ENCODE measurements around the gene ATP12A.

ATP12A gene

GRCh38 chr13:24662195-24663088 is 17.8 kb upstream of the ATP12A start:
- peaks cover 28 to 37% of the 10 kb centered on the region in 2 donors for H3K4me1 ChIP-seq (ENCODE audit: control insufficient read depth in 2 of 2, insufficient read depth in 2 of 2, low read length in 2 of 2)
- peak overlapping the region; percentile 34 to 57 for H3K9ac ChIP-seq (ENCODE audit: low read depth in 1 of 2, low read length in 2 of 2)
- H3K9me3 ChIP-seq (ENCODE audit: control insufficient read depth in 2 of 2, low read length in 2 of 2), result no peaks in the 10 kb centered on the region
- H3K4me3 ChIP-seq (ENCODE audit: low read length in 2 of 2), result peak overlapping the region in 1 of 2 donors; percentile 26
- peak overlapping the region; percentile 90 to 91 for H3K27ac ChIP-seq (ENCODE audit: low read depth in 2 of 2, low read length in 2 of 2)
- no peaks in the 10 kb centered on the region for H3K27me3 ChIP-seq (ENCODE audit: control insufficient read depth in 2 of 2, insufficient read depth in 2 of 2, low read length in 2 of 2)
- no peaks in the 10 kb centered on the region for H3K36me3 ChIP-seq (ENCODE audit: control insufficient read depth in 2 of 2, insufficient read depth in 2 of 2, low read length in 2 of 2)

GRCh38 chr13:24663089-24663395 is 17.2 kb upstream of the ATP12A start:
- Histone ChIP-seq H3K4me1 (ENCODE audit: control insufficient read depth in 2 of 2, insufficient read depth in 2 of 2, low read length in 2 of 2) (peaks cover 28 to 37% of the 10 kb centered on the region in 2 donors), H3K4me3 (ENCODE audit: low read length in 2 of 2) (peak overlapping the region in 1 of 2 donors; percentile 26), H3K9ac (ENCODE audit: low read depth in 1 of 2, low read length in 2 of 2) (peak overlapping the region in 1 of 2 donors; percentile 57), H3K36me3 (ENCODE audit: control insufficient read depth in 2 of 2, insufficient read depth in 2 of 2, low read length in 2 of 2) (no peaks in the 10 kb centered on the region), H3K27ac (ENCODE audit: low read depth in 2 of 2, low read length in 2 of 2) (peak overlapping the region; percentile 90 to 91), H3K27me3 (ENCODE audit: control insufficient read depth in 2 of 2, insufficient read depth in 2 of 2, low read length in 2 of 2) (no peaks in the 10 kb centered on the region), H3K9me3 (ENCODE audit: control insufficient read depth in 2 of 2, low read length in 2 of 2) (no peaks in the 10 kb centered on the region)

GRCh38 chr13:24663586-24663985 is 16.6 kb upstream of the ATP12A start:
- peaks cover 32 to 40% of the 10 kb centered on the region in 2 donors for H3K4me1 ChIP-seq (ENCODE audit: control insufficient read depth in 2 of 2, insufficient read depth in 2 of 2, low read length in 2 of 2)
- peak overlapping the region; percentile 90 to 91 for H3K27ac ChIP-seq (ENCODE audit: low read depth in 2 of 2, low read length in 2 of 2)
- no peak overlapping the region for H3K9ac ChIP-seq (ENCODE audit: low read depth in 1 of 2, low read length in 2 of 2)
- H3K36me3 ChIP-seq (ENCODE audit: control insufficient read depth in 2 of 2, insufficient read depth in 2 of 2, low read length in 2 of 2), result no peaks in the 10 kb centered on the region
- no peak overlapping the region for H3K4me3 ChIP-seq (ENCODE audit: low read length in 2 of 2)
- H3K9me3 ChIP-seq (ENCODE audit: control insufficient read depth in 2 of 2, low read length in 2 of 2), result no peaks in the 10 kb centered on the region
- no peaks in the 10 kb centered on the region for H3K27me3 ChIP-seq (ENCODE audit: control insufficient read depth in 2 of 2, insufficient read depth in 2 of 2, low read length in 2 of 2)

GRCh38 chr13:24664726-24665409 is 15.3 kb upstream of the ATP12A start:
- Histone ChIP-seq H3K27me3 (ENCODE audit: control insufficient read depth in 2 of 2, insufficient read depth in 2 of 2, low read length in 2 of 2) (no peaks in the 10 kb centered on the region), H3K36me3 (ENCODE audit: control insufficient read depth in 2 of 2, insufficient read depth in 2 of 2, low read length in 2 of 2) (no peaks in the 10 kb centered on the region), H3K9ac (ENCODE audit: low read depth in 1 of 2, low read length in 2 of 2) (no peak overlapping the region), H3K4me1 (ENCODE audit: control insufficient read depth in 2 of 2, insufficient read depth in 2 of 2, low read length in 2 of 2) (peaks cover 30 to 44% of the 10 kb centered on the region in 2 donors), H3K9me3 (ENCODE audit: control insufficient read depth in 2 of 2, low read length in 2 of 2) (no peaks in the 10 kb centered on the region), H3K4me3 (ENCODE audit: low read length in 2 of 2) (no peak overlapping the region), H3K27ac (ENCODE audit: low read depth in 2 of 2, low read length in 2 of 2) (no peak overlapping the region)

GRCh38 chr13:24668511-24668910 is 11.7 kb upstream of the ATP12A start:
- H3K27ac ChIP-seq (ENCODE audit: low read depth in 2 of 2, low read length in 2 of 2), result peak overlapping the region; percentile 81 to 90
- no peak overlapping the region for H3K4me3 ChIP-seq (ENCODE audit: low read length in 2 of 2)
- H3K9ac ChIP-seq (ENCODE audit: low read depth in 1 of 2, low read length in 2 of 2), result peak overlapping the region; percentile 24 to 44
- H3K27me3 ChIP-seq (ENCODE audit: control insufficient read depth in 2 of 2, insufficient read depth in 2 of 2, low read length in 2 of 2), result no peaks in the 10 kb centered on the region
- peaks cover 14 to 39% of the 10 kb centered on the region in 2 donors for H3K4me1 ChIP-seq (ENCODE audit: control insufficient read depth in 2 of 2, insufficient read depth in 2 of 2, low read length in 2 of 2)
- H3K9me3 ChIP-seq (ENCODE audit: control insufficient read depth in 2 of 2, low read length in 2 of 2), result no peaks in the 10 kb centered on the region
- no peaks in the 10 kb centered on the region for H3K36me3 ChIP-seq (ENCODE audit: control insufficient read depth in 2 of 2, insufficient read depth in 2 of 2, low read length in 2 of 2)

- Histone ChIP-seq H3K27me3 (ENCODE audit: control insufficient read depth in 2 of 2, insufficient read depth in 2 of 2, low read length in 2 of 2) (no peaks in the 10 kb centered on the region), H3K9ac (ENCODE audit: low read depth in 1 of 2, low read length in 2 of 2) (peak overlapping the region; percentile 27 to 55), H3K36me3 (ENCODE audit: control insufficient read depth in 2 of 2, insufficient read depth in 2 of 2, low read length in 2 of 2) (no peaks in the 10 kb centered on the region), H3K27ac (ENCODE audit: low read depth in 2 of 2, low read length in 2 of 2) (peak overlapping the region; percentile 81 to 90), H3K9me3 (ENCODE audit: control insufficient read depth in 2 of 2, low read length in 2 of 2) (no peaks in the 10 kb centered on the region), H3K4me1 (ENCODE audit: control insufficient read depth in 2 of 2, insufficient read depth in 2 of 2, low read length in 2 of 2) (peaks cover 12 to 39% of the 10 kb centered on the region in 2 donors), H3K4me3 (ENCODE audit: low read length in 2 of 2) (no peak overlapping the region)
Observed at GRCh38 chr13:24668955-24669582, 11.1 kb upstream of the ATP12A start.

- peaks cover 12 to 39% of the 10 kb centered on the region in 2 donors for H3K4me1 ChIP-seq (ENCODE audit: control insufficient read depth in 2 of 2, insufficient read depth in 2 of 2, low read length in 2 of 2)
- peaks cover 0 to 3% of the 10 kb centered on the region in 2 donors for H3K27me3 ChIP-seq (ENCODE audit: control insufficient read depth in 2 of 2, insufficient read depth in 2 of 2, low read length in 2 of 2)
- H3K27ac ChIP-seq (ENCODE audit: low read depth in 2 of 2, low read length in 2 of 2), result peak overlapping the region; percentile 57 to 90
- H3K9ac ChIP-seq (ENCODE audit: low read depth in 1 of 2, low read length in 2 of 2), result no peak overlapping the region
- H3K4me3 ChIP-seq (ENCODE audit: low read length in 2 of 2), result no peak overlapping the region
- H3K36me3 ChIP-seq (ENCODE audit: control insufficient read depth in 2 of 2, insufficient read depth in 2 of 2, low read length in 2 of 2), result no peaks in the 10 kb centered on the region
- H3K9me3 ChIP-seq (ENCODE audit: control insufficient read depth in 2 of 2, low read length in 2 of 2), result no peaks in the 10 kb centered on the region
Observed at GRCh38 chr13:24670174-24670573, 10.0 kb upstream of the ATP12A start.

- Histone ChIP-seq H3K4me3 (ENCODE audit: low read length in 2 of 2) (peak overlapping the region; percentile 1 to 28), H3K9ac (ENCODE audit: low read depth in 1 of 2, low read length in 2 of 2) (peak overlapping the region in 1 of 2 donors; percentile 8), H3K4me1 (ENCODE audit: control insufficient read depth in 2 of 2, insufficient read depth in 2 of 2, low read length in 2 of 2) (peaks cover 12 to 37% of the 10 kb centered on the region in 2 donors), H3K36me3 (ENCODE audit: control insufficient read depth in 2 of 2, insufficient read depth in 2 of 2, low read length in 2 of 2) (no peaks in the 10 kb centered on the region), H3K27ac (ENCODE audit: low read depth in 2 of 2, low read length in 2 of 2) (peak overlapping the region; percentile 53 to 90), H3K27me3 (ENCODE audit: control insufficient read depth in 2 of 2, insufficient read depth in 2 of 2, low read length in 2 of 2) (peaks cover 0 to 3% of the 10 kb centered on the region in 2 donors), H3K9me3 (ENCODE audit: control insufficient read depth in 2 of 2, low read length in 2 of 2) (no peaks in the 10 kb centered on the region)
Observed at GRCh38 chr13:24670961-24671381, 9.2 kb upstream of the ATP12A start.

GRCh38 chr13:24671386-24672113 is 8.7 kb upstream of the ATP12A start:
- peak overlapping the region; percentile 28 to 42 for H3K4me3 ChIP-seq (ENCODE audit: low read length in 2 of 2)
- H3K9ac ChIP-seq (ENCODE audit: low read depth in 1 of 2, low read length in 2 of 2), result peak overlapping the region in 1 of 2 donors; percentile 8
- H3K27ac ChIP-seq (ENCODE audit: low read depth in 2 of 2, low read length in 2 of 2), result peak overlapping the region; percentile 53 to 90
- peaks cover 0 to 3% of the 10 kb centered on the region in 2 donors for H3K27me3 ChIP-seq (ENCODE audit: control insufficient read depth in 2 of 2, insufficient read depth in 2 of 2, low read length in 2 of 2)
- H3K9me3 ChIP-seq (ENCODE audit: control insufficient read depth in 2 of 2, low read length in 2 of 2), result no peaks in the 10 kb centered on the region
- H3K4me1 ChIP-seq (ENCODE audit: control insufficient read depth in 2 of 2, insufficient read depth in 2 of 2, low read length in 2 of 2), result peaks cover 12 to 37% of the 10 kb centered on the region in 2 donors
- no peaks in the 10 kb centered on the region for H3K36me3 ChIP-seq (ENCODE audit: control insufficient read depth in 2 of 2, insufficient read depth in 2 of 2, low read length in 2 of 2)
